Measurements from ENCODE around the gene INVS. TPM values are rescaled to one million over a fixed set of nuclear protein-coding genes. Genes with fewer than 3 reads are reported as not detected.

INVS gene
- total and polyA plus RNA-seq, 2 donors (not counting 1 experiment from before 2014, with no cell fraction given), result 13.9 to 37.0 TPM

DNA sequence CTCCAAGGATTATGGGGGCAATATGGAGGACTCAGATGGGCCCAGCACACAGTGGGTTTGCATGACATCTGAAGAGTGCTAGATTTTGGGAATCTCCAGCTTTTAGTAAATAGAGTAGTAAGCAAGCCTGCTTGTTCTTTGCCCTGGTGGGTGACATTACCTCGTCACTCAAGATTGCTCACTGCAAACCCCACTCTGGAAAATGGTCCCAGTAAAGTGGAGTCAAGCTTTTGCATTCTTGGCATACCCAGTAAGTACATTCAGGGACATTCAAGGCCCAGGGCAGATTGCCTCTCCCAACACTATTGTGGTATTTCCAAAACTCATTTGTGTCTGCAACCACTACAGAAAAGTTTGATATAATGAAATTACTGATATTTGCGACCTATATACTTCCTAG lies 118.5 kb downstream of the INVS start:
- 100% methylated on average over 1 of the region's 2 CpGs for WGBS (ENCODE audit: insufficient coverage)
- H3K4me1 ChIP-seq (ENCODE audit: control insufficient read depth in 2 of 2, insufficient read depth in 2 of 2, low read length in 2 of 2), result no peaks in the 10 kb centered on the region
- H4K20me1 ChIP-seq (ENCODE audit: control insufficient read depth, insufficient read depth, low read length, poor library complexity, severe bottlenecking), result no peaks in the 10 kb centered on the region
- H2AFZ ChIP-seq (ENCODE audit: insufficient read depth, low read depth, low read length, poor library complexity, severe bottlenecking), result no peak overlapping the region
- ChIA-PET POLR2A (no interaction called here), CTCF (interaction anchor here (0.7 to 12.2 kb wide), 8 partner anchors 11 to 1054 kb away, joined by 3 to 141 read pairs (median 4); no protein-coding TSS in a partner anchor)
- H3K27me3 ChIP-seq (replicated peaks in 1 of 4; ENCODE audit: control extremely low read depth in 1 of 4, control insufficient read depth in 3 of 4, insufficient read depth in 4 of 4, low read length in 3 of 4), result no peaks in the 10 kb centered on the region
- H3K36me3 ChIP-seq (replicated peaks in 1 of 2; ENCODE audit: control extremely low read depth in 1 of 2, control insufficient read depth in 1 of 2, extremely low read depth in 1 of 2, insufficient read depth in 2 of 2, low read length in 1 of 2), result peaks cover 2 to 5% of the 10 kb centered on the region in 2 experiments
- H3K4me1 Mint-ChIP-seq, result peaks cover under 1% of the 10 kb centered on the region
- no peaks in the 10 kb centered on the region for H3K9me3 ChIP-seq (ENCODE audit: control extremely low read depth in 1 of 3, control insufficient read depth in 2 of 3, insufficient read depth in 1 of 3, low read length in 2 of 3)
- no peak overlapping the region for H3K4me3 Mint-ChIP-seq
- no peak overlapping the region for H3K4me2 ChIP-seq (replicated peaks; ENCODE audit: low read depth, low read length, poor library complexity, severe bottlenecking)
- no peaks in the 10 kb centered on the region for H3K9me3 Mint-ChIP-seq (ENCODE audit: insufficient read depth)
- H3K9ac ChIP-seq (ENCODE audit: low read length), result no peak overlapping the region
- H3K79me2 ChIP-seq (ENCODE audit: control insufficient read depth, insufficient read depth, low read length), result no peaks in the 10 kb centered on the region
- TF ChIP-seq CTCF (IDR thresholded peaks at IDR 0.05) (no peak), EZH2 (IDR thresholded peaks at IDR 0.05; ENCODE audit: borderline replicate concordance, insufficient read depth, low read depth, low read length, poor library complexity, severe bottlenecking) (no peak)
- no peak for ATAC-seq (ENCODE audit: low read depth)
- H3K27me3 Mint-ChIP-seq, result no peaks in the 10 kb centered on the region
- H3K4me3 ChIP-seq (ENCODE audit: control extremely low read depth in 1 of 5, extremely low read depth in 1 of 5, insufficient read depth in 1 of 5, low read depth in 2 of 5, low read length in 4 of 5), result no peak overlapping the region
- DNase-seq, result no peak
- no peak overlapping the region for H3K27ac Mint-ChIP-seq
- H3K27ac ChIP-seq (ENCODE audit: low read length in 2 of 2), result no peak overlapping the region
- intact Hi-C loops (cut with micrococcal nuclease), result loop anchor here (5.0 to 10.0 kb wide), 2 partner anchors 393 to 950 kb away; partner anchors contain the start of gene NR4A3

DNA sequence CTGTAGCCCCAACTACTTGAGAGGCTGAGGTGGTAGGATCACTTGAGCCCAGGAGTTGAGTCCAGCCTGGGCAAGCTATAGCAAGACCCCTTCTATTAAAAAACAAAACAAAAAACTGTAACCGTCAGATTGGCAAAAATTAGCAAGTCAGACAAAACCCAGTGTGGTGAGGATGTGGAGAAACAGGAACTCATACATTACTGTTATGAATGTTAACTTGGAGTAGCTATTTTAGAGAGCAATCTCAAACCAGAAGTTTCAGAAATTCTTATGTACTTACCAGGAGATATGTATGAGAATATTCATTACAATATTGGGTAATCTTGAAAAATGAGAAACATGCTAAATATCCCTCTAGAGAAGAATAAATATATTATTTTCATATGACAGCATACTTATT lies 120.3 kb downstream of the INVS start:
- intact Hi-C loops (cut with micrococcal nuclease), result loop anchor here (2.0 to 10.0 kb wide), 3 partner anchors 17 to 952 kb away; partner anchors contain the start of gene NR4A3
- no peaks in the 10 kb centered on the region for H3K27me3 Mint-ChIP-seq
- H3K79me2 ChIP-seq (ENCODE audit: control insufficient read depth, insufficient read depth, low read length), result no peaks in the 10 kb centered on the region
- H3K27me3 ChIP-seq (replicated peaks in 1 of 4; ENCODE audit: control extremely low read depth in 1 of 4, control insufficient read depth in 3 of 4, insufficient read depth in 4 of 4, low read length in 3 of 4), result no peaks in the 10 kb centered on the region
- no peak overlapping the region for H3K4me3 Mint-ChIP-seq
- H3K36me3 ChIP-seq (replicated peaks in 1 of 2; ENCODE audit: control extremely low read depth in 1 of 2, control insufficient read depth in 1 of 2, extremely low read depth in 1 of 2, insufficient read depth in 2 of 2, low read length in 1 of 2), result peaks cover 2 to 5% of the 10 kb centered on the region in 2 experiments
- H3K27ac Mint-ChIP-seq, result no peak overlapping the region
- TF ChIP-seq CTCF (IDR thresholded peaks at IDR 0.05) (no peak), EZH2 (IDR thresholded peaks at IDR 0.05; ENCODE audit: borderline replicate concordance, insufficient read depth, low read depth, low read length, poor library complexity, severe bottlenecking) (no peak)
- no peak overlapping the region for H3K9ac ChIP-seq (ENCODE audit: low read length)
- CTCF ChIA-PET, result interaction anchor here (1.2 to 12.2 kb wide), 3 partner anchors 109 to 1221 kb away, joined by 3 to 141 read pairs (median 3); no protein-coding TSS in a partner anchor
- no peaks in the 10 kb centered on the region for H4K20me1 ChIP-seq (ENCODE audit: control insufficient read depth, insufficient read depth, low read length, poor library complexity, severe bottlenecking)
- WGBS (ENCODE audit: insufficient coverage), result no CpG with 5 or more reads among the region's 1 CpG
- H3K4me1 Mint-ChIP-seq, result peaks cover 4% of the 10 kb centered on the region
- no peak overlapping the region for H2AFZ ChIP-seq (ENCODE audit: insufficient read depth, low read depth, low read length, poor library complexity, severe bottlenecking)
- ATAC-seq (ENCODE audit: low read depth) (no peak), DNase-seq (no peak)
- H3K9me3 Mint-ChIP-seq (ENCODE audit: insufficient read depth), result no peaks in the 10 kb centered on the region
- H3K4me2 ChIP-seq (replicated peaks; ENCODE audit: low read depth, low read length, poor library complexity, severe bottlenecking), result no peak overlapping the region
- no peaks in the 10 kb centered on the region for H3K9me3 ChIP-seq (ENCODE audit: control extremely low read depth in 1 of 3, control insufficient read depth in 2 of 3, insufficient read depth in 1 of 3, low read length in 2 of 3)
- POLR2A ChIA-PET, result no interaction called here
- H3K4me1 ChIP-seq (ENCODE audit: control insufficient read depth in 2 of 2, insufficient read depth in 2 of 2, low read length in 2 of 2), result peaks cover 0 to 2% of the 10 kb centered on the region in 2 donors
- no peak overlapping the region for H3K27ac ChIP-seq (ENCODE audit: low read length in 2 of 2)
- no peak overlapping the region for H3K4me3 ChIP-seq (ENCODE audit: control extremely low read depth in 1 of 5, extremely low read depth in 1 of 5, insufficient read depth in 1 of 5, low read depth in 2 of 5, low read length in 4 of 5)
